NB4 (cell line): ENCODE measurements around the gene CAT.

ENCODE experiments used
- DNase-seq: peaks from one replicate; pipeline ENCODE4 v3.0.0; 2010; ENCODE audit warnings: low read depth
- H3K4me3 ChIP-seq: one replicate; pipeline ENCODE4 v1.5.1; 2011; ENCODE audit warnings: mild to moderate bottlenecking, low read depth, low read length, moderate library complexity
- CTCF ChIP-seq: IDR thresholded peaks from one replicate; pipeline ENCODE4 v1.5.1; 2012; ENCODE audit warnings: low read depth, low read length
- MAX ChIP-seq: IDR thresholded peaks from 2 replicates; pipeline ENCODE4 v1.6.1; 2011; ENCODE audit warnings: low read depth, low read length
- MYC ChIP-seq: IDR thresholded peaks from 2 replicates; pipeline ENCODE4 v1.6.1; 2011; ENCODE audit warnings: low read depth, low read length
- POLR2A ChIP-seq: IDR thresholded peaks from 2 replicates; pipeline ENCODE4 v1.6.1; 2011; ENCODE audit warnings: mild to moderate bottlenecking; ENCODE audit not compliant: insufficient read length; ENCODE audit errors: extremely low read depth

The CAT gene

GRCh38 chr11:34493926-34494595 is 55.3 kb downstream of the CAT start:
- no peak for DNase-seq
- TF ChIP-seq MAX, result no peak
- no peak for TF ChIP-seq CTCF
- no peak for TF ChIP-seq POLR2A
- TF ChIP-seq MYC, result no peak
- H3K4me3 ChIP-seq, result no peak overlapping the region

- TF ChIP-seq POLR2A (no peak), MAX (no peak), MYC (no peak), CTCF (no peak)
- H3K4me3 ChIP-seq, result no peak overlapping the region
- DNase-seq, result no peak
Measured at GRCh38 chr11:34495239-34495723, 56.5 kb downstream of the CAT start.

GRCh38 chr11:34495724-34496377 is 57.1 kb downstream of the CAT start:
- DNase-seq, result no peak
- no peak overlapping the region for H3K4me3 ChIP-seq
- TF ChIP-seq MYC (no peak), MAX (no peak), CTCF (no peak), POLR2A (no peak)

- TF ChIP-seq MYC (no peak), MAX (no peak), CTCF (no peak), POLR2A (no peak)
- no peak for DNase-seq
- no peak overlapping the region for H3K4me3 ChIP-seq
Measured at GRCh38 chr11:34499719-34500500, 61.2 kb downstream of the CAT start.

GRCh38 chr11:34501500-34501899 is 62.8 kb downstream of the CAT start:
- TF ChIP-seq MAX, result no peak
- TF ChIP-seq POLR2A, result no peak
- no peak overlapping the region for H3K4me3 ChIP-seq
- peak; percentile 64 for DNase-seq
